Medulla oblongata (tissue), 1 donor: ENCODE data around the gene BLNK.
"Not testable (repeated sequence)": the region's sequence is repeated elsewhere in the genome, so short reads cannot be mapped to it uniquely, and the experiment has no call there.

Source experiments
- DNase-seq: peaks from one replicate; pipeline ENCODE4 v3.0.0-alpha.2; 2015; ENCODE audit errors: extremely low spot score

Gene BLNK

DNA sequence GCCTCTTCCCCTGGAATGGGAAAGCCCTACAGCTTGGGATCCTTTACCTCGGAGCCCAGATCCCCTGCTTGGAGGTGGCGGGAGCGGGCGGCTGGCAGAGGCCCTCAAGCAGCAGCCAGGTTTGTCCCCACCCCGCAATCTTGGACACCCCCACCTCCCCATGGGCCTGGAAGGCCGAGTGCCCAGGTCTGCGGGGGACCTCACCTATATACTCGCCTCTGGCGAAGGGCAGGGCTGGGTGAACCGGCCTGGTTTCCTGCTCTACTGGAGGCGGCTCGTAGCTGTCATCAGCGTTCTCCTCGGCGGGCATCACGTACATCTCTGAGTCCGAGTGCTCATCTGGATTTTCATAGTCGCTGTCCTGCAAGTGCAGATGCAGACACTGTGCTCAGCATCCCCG lies 44.2 kb downstream of the BLNK start:
- DNase-seq: no peak

DNA sequence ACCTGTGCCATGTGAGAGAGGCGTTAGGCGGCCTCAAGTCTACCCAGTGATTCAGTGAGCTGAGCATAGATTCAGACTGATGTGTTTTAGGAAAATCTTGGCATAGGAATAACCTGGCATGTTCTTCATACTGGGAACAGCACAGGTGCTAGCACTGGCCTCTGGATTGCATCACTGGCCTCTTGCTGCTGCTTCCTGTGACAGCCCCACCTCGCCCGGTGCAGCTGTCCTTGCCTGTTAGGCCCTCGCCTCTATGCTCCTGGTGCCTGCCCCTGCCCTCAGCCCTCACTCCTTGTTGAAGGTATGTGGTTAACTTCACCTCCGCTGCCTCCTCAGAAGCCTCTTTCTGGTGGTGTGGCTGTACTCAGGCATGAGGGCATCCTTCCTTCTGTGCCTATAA lies 46.2 kb downstream of the BLNK start:
- no peak for DNase-seq

DNA sequence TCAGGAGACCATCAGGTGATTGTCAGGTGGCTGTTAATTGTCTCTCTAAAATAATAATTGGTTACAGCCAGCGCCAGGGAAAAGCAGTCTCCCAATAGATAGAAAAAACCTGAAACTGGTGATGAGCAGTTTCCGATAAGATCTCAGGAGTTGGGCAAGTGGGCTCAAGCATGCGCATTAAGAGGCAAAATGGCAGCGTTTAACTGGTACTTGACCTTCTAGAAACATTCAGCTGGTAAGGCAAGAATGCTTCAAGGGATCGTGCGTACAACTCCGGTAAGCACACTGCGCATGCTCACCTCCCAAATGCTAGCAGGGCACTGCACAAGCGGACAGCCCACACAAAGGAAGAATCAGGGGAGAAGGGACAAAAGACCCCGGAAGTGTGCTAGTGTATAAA lies 48.5 kb downstream of the BLNK start:
- no peak for DNase-seq

DNA sequence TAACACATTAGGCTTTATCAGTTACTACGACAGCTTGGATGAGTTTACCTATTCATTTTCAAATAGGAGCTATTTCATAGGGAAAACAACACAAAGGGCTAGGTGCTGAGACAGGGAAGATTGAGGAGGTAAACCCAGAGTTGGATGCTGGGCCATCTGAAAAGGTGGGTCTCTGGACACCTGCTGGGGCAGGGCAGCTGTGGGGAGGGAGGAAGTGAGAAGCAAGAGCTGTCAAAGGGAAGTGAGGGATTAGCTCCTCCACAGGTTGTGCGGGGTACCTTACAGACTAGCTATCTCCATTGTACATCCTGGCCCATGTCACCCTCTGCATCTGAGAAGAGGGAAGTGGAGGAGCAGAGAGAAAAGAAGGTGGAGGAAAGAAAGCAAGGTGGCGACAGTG lies 48.9 kb downstream of the BLNK start:
- DNase-seq: no peak

DNA sequence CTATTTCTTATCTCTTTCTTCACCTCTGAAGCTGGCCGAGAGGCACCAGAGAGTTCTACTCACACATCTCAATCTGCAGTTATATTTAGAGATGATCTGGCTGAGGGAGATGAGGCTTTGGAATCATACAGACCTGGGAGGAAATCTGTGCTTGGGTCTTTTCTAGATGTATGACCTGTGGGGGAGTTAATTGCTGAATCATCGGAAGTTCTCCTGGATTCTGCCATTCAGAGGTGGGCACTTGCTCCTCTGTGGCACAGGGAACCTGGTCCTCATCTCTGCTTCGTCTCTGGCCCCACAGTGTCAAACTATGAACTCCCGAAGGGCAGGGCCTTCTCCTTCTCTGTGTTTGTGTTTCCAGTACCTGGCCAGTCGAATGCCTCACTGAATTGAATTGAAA lies 52.5 kb downstream of the BLNK start:
- no peak for DNase-seq

DNA sequence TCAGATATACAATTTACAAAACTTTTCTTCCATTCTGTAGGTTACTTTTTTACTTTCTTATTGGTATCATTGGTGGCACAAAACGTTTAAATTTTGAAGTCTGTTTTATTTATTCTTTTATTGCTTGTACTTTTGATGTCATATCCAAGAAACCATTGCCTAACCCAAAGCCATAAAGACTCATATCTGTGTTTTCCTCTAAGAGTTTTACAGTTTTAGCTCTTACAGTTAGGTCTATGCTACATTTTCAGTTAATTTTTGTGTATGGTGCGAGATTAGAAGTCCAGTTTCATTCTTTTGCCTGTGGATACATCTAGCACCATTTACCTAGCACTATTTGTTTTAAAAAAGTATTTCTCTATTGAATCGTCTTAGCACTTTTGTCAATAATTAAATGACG lies 53.7 kb downstream of the BLNK start:
- no peak for DNase-seq

DNA sequence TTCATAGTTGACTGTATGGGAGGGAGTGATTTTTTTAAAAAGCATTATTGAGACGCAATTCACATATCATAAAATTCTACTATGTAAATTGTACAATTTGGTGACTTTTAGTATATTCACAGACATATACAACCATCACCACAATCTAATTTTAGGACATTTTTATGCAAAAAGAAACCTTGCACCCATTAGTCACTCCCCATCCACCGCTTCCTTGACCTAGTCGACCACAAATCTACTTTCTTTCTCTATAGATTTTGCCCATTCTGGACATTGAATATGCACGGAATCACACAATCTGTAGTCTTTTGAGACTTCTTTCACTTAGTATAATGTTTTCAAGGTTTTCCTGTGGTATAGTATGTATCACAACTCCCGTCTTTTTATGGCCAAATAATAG lies 54.6 kb downstream of the BLNK start:
- DNase-seq: no peak

DNA sequence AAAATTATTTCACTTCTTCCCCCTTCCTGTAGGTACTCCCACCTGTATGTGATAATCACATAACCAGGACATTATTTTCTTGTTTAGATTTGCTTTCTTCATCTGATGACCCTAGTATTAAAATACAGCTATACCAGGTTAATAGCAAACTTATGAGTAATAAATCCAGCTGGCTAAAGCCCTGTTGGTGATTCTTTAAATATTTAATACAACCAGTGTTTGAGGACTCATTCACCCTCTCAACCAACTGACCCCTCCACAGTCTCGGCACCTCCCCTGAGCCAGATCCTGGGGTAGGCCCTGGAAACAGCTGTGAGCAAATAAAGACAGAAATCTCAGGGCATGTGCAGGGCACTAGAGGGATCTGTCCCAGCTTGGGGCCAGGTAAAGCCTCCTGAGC lies 58.5 kb downstream of the BLNK start:
- no peak for DNase-seq

DNA sequence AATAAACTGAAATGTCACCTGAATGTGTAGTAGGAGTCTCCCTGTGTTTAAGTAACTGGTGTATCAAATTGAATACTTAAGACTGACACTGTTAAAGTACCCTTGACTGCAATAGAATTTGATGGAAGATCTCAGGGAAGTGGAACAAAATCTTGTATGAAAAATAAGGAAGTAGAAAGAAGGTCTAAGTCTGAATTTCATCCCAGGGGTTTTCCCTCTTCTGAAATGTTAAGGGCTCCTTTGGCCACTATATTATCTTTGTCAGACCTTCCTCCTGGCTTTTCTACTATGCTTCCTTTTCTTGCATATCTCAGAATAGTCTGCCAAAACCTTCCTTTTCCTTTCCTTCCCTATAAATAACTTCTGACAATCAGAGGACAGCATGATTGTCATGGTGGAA lies 59.6 kb downstream of the BLNK start:
- DNase-seq: peak; percentile 3

DNA sequence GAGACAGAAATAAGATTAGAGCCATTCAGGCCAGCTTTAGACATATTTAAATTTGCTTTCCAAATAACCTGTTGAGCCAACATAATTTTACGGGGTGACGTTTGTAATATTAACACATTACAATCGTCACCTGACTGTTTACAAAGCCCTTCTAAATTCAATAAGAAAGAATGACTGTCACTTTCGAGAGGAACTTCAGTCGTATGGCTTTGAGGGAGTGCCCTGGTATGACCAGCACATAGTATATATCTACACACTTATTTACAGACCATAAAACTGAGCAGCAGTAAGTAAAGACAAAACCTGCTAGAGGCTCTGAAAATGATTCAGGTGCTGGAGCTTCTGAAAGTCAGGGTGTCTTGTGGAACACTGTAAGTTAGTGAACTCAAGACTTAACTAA lies 62.4 kb downstream of the BLNK start:
- no peak for DNase-seq

DNA sequence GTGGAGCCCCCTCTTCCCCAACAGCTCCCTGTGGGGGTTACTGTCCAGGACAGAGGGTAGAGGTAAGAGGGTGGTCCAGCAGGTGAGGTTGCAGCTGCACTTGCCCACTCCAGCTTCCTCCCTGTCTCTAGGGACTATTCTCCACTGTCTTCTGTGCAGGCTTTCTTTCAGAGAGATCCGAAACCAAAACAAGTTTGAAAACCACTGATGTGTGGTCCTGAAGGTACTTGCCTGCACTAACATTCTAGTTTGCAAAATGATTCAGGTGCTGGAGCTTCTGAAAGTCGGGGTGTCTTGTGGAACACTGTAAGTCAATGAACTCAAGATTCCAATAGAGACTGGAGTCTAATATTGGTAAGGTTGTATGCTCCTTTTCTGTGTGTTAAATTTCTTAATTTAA lies 63.1 kb downstream of the BLNK start:
- DNase-seq: no peak

DNA sequence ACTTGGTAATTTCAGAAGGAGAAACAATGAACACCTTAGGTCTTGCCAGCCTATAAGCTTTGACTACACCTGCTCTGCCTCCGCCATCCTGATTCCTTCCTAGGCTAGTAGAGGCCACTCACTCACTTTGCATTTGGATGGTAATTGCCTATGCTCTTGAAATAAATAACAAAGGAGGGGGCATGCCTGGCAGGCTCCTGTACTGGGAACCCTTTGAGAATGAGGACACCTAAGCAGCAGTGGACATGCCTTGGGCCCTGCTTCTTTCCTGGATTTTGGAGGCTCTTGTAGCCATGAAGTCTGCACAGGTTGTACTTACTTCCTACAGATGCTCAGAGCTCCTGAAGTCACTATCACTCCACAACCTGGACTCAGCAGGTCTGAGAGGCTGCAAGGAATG lies 65.8 kb downstream of the BLNK start:
- no peak for DNase-seq

DNA sequence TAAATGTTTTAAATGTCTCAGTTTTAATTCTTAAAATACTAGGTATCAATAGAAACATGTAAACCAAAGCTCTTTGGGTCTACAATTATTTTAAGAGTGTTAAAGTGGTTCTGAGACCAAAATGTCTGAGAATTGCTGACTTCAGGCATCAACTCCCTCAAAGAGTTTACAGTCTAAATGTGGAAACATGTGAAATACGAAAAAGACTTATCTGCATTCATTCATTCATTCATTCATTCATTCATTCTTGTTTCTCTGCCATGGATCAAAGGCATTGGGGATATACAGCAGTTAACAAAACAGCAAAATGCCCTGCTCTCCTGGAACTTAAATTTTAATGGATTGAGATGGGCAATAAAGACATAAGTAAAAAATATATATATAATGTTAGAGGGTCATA lies 69.8 kb downstream of the BLNK start:
- no peak for DNase-seq

DNA sequence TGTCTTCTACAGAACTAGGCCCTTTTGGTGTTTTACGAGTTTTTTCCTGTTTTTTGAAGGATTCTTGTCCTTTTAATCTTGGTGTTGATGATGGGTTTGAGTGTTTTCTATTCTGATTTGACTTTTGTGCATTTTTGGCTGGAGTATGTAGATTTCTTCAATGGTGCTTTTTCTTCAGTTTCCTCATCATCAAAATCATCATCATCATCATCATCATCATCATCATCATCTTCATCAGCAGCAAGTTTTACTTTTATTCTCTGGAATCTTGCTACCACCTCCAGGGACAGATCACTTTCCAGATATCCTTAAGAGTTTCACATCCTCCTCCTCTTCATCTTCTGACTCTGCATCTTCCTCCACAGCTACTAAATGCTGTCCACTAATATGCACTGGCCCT lies 81.9 kb downstream of the BLNK start:
- not testable (repeated sequence) for DNase-seq

DNA sequence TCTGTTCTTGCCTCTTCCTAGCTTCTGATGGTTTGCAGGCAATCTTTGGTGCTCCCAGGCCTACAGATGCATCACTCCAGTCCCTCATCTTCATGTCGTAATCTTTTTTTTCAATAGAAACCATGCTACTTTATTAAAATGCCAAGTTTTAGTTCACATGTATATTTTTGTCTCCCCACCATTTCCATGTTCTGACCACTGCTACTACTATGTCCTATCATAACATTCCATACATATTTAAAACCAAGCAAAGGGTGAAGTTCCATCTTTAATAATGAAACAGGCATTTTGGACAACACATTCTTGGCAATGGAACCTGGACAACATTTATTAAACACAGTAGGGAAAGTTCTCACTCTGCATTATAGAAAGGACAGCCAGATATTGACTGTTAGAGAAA lies 82.5 kb downstream of the BLNK start:
- DNase-seq: no peak

DNA sequence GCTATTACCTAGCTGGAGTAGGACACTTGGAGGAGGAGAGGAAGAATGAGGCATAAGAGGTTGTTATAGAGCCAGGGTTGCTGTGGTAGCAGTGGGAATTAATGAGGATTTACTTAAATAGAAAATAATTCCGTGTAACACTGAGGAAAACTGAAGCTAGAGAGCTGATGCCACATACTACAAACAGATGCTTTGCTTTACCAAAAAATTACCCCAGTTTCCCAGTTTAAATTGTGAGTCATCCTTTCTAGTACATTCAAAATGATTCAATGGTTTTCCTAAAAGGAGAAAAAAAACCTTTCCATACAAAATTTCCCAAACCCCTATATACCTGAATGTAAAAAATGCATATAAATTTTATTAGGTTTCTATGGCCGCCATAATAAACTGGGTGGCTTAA lies 82.9 kb downstream of the BLNK start:
- no peak for DNase-seq

DNA sequence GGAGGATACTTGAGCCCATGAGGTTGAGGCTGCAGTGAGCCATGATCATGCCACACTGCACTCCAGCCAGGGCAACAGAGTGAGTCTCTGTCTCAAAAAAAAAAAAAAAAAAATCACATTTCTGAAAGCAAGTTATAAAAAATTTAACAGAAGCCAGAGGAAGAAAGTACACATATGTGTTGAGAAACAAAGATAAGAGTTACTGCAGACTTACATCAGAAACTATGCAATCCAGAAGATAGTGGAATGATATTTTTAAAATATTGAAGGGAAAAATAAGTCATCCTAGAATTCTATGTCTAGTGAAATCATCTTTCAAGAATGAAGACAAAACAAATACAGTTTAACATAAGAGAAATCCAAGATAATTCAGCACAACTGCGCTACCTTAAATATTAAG lies 94.4 kb downstream of the BLNK start:
- DNase-seq: no peak

DNA sequence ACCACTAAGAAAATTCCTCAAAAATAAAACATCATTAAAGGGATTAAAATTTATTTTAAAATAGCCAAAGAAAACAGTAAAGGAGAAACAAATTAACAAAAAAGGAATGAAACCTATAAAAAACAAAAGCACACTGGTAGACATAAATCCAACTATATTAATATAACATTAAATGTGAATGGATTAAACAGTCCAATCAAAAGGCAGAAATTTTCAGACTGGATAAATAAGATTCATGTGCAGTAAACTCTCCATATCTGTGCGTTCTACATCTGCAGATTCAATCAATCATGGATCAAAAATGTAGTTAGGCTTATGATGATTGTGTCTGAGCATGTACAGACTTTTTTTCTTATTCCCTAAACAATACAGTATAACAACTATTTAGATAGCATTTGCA lies 98.7 kb downstream of the BLNK start:
- DNase-seq: no peak

DNA sequence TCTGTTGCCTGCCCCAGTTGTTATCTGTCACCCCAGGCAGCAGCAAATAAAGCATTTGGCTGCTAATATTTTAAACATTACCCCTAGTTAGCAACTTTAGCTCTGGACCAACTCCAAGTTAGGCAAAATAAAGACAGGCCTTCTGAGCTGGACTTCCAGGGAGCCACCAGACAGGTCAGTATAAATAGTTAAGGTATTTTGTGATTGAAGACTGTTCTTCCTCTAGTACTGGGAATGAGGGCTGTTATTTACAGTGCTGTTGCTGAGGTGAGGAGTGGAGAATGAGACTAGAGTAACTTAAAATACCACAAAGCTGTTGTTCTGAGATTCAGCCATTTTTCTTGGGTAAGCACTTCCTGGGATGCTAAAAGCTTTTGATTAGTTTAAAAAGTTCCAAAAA lies 101.1 kb downstream of the BLNK start:
- no peak for DNase-seq

DNA sequence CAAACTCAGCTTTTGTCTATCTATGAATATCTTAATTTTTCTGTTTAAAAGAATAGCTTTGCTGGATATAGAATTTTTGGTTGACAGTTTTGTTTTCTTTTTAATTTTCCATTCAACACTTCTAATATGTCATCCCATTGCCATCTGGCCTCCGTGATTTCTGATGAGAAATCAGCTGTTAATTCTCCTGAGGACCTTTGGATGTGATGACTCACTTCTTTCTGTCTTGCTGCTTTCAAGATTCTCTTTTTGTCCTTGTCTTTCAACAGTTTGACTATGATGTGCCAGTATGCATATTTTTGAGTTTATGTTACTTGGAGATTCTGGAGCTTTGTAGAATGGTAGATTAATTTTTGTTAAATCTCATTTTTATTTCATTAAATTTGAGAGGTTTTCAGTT lies 102.8 kb downstream of the BLNK start:
- DNase-seq: no peak

DNA sequence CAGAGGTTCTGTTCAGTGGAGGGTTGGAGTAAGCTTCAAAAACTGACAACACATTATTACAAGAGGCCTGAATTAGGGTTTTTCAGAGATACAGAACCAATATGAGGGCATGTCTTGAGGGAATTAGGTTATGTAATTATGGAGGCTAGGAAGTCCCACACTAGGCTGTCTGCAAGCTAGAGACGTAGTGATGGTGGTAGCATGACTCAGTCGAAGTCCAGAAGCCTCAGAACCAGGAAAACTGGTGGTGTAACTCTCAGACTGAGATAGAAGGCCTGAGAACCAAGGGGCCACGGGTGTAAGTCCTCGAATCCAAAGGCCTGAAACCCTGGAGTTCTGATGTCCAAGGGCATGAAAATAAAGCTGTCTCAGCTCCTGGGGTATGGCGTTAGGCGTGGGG lies 105.6 kb downstream of the BLNK start:
- DNase-seq: no peak

DNA sequence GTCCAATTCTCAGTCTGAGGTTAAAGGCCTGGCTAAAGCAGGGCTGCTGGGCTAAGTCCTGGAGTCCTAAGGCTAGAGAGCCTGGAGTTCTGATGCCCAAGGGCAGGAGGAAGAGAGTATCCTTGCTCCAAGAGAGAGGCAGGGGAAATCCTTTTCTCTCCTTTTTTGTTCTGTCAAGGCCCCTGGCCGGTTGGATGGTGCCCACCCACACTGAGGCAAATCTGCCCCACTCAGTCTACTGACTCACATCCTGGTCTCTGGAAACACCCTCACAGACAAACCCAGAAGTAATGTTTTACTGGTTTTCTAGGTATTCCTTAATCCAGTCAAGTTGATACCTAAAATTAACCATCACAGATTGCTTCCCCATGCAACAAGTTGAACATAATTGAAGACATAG lies 118.3 kb downstream of the BLNK start:
- DNase-seq: no peak

DNA sequence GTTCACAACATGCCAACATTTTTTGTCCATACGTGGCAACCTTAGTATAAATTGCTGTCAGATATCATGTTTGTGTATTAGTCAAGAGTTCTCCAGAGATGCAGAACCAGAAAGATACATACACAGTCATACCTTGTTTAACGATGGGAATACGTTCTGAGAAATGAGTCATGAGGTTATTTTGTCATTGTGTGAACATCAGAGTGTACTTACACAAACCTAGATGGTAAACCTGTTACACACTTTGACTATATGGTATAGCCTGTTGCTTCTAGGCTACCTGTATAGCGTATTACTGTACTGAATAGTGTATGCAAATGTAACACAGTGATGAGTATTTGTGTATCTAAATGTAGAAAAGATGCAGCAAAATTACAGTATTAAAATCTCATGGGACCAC lies 118.9 kb downstream of the BLNK start:
- no peak for DNase-seq
